ENCODE data around the gene LRRC28.
A peak's percentile ranks its signal among the peaks of the same experiment; 100 is the strongest.

Gene LRRC28

GRCh38 chr15:99212406-99212805, 38.9 kb upstream of the LRRC28 start:
- TF ChIP-seq, protein P1, sequence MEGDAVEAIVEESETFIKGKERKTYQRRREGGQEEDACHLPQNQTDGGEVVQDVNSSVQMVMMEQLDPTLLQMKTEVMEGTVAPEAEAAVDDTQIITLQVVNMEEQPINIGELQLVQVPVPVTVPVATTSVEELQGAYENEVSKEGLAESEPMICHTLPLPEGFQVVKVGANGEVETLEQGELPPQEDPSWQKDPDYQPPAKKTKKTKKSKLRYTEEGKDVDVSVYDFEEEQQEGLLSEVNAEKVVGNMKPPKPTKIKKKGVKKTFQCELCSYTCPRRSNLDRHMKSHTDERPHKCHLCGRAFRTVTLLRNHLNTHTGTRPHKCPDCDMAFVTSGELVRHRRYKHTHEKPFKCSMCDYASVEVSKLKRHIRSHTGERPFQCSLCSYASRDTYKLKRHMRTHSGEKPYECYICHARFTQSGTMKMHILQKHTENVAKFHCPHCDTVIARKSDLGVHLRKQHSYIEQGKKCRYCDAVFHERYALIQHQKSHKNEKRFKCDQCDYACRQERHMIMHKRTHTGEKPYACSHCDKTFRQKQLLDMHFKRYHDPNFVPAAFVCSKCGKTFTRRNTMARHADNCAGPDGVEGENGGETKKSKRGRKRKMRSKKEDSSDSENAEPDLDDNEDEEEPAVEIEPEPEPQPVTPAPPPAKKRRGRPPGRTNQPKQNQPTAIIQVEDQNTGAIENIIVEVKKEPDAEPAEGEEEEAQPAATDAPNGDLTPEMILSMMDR (IDR thresholded peaks at IDR 0.05; ENCODE audit: insufficient read depth, low read depth, low read length, missing control alignments), result no peak
- H3K4me3 ChIP-seq (ENCODE audit: low read length), result no peak overlapping the region
- DNase-seq (ENCODE audit: low read depth), result peak; percentile 10

GRCh38 chr15:99213187-99213811, 38.0 kb upstream of the LRRC28 start:
- peak; percentile 69 for DNase-seq (ENCODE audit: low read depth)
- H3K4me3 ChIP-seq (ENCODE audit: low read length), result no peak overlapping the region
- TF ChIP-seq, protein P1 (IDR thresholded peaks at IDR 0.05; ENCODE audit: insufficient read depth, low read depth, low read length, missing control alignments), result peak; percentile 94

GRCh38 chr15:99224372-99225214, 26.7 kb upstream of the LRRC28 start:
- TF ChIP-seq, protein P1 (IDR thresholded peaks at IDR 0.05; ENCODE audit: insufficient read depth, low read depth, low read length, missing control alignments), result no peak
- DNase-seq (ENCODE audit: low read depth), result peak; percentile 48
- H3K4me3 ChIP-seq (ENCODE audit: low read length), result no peak overlapping the region

GRCh38 chr15:99226802-99227201, 24.5 kb upstream of the LRRC28 start:
- no peak overlapping the region for H3K4me3 ChIP-seq (ENCODE audit: low read length)
- TF ChIP-seq, protein P1 (IDR thresholded peaks at IDR 0.05; ENCODE audit: insufficient read depth, low read depth, low read length, missing control alignments), result no peak
- no peak for DNase-seq (ENCODE audit: low read depth)

DNA sequence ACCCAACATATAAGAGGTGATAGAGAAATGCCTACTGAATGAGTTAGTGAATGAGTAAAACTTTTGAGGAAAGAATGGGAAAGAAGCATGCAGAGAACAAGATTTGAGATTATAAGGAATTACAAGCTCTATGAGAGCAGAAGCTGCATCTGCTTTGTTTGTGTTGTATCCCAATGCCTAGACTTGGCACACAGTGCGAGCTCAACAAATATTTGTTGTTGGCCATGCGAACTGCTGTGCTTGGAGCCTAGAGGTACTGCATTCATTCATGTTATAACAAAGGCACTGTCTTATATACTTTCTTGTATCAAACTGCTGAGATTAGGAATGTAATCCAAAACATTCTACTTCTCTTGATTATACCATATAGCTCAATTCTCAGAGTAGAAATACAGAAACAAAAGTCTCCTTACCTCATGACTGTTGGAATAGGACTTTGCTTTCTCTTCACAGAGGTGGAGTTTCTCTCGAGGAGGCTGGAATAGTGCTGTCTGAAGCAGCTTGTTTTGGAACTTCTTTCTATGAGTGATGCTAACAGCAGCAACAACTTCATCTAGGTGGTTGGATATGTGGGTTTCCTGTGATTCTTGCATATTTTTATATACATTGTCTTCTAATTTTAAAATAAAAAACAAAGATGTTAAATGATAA, 23.0 kb upstream of the LRRC28 start:
- no peak for DNase-seq (ENCODE audit: low read depth)
- TF ChIP-seq, protein P1 (IDR thresholded peaks at IDR 0.05; ENCODE audit: insufficient read depth, low read depth, low read length, missing control alignments), result no peak

DNA sequence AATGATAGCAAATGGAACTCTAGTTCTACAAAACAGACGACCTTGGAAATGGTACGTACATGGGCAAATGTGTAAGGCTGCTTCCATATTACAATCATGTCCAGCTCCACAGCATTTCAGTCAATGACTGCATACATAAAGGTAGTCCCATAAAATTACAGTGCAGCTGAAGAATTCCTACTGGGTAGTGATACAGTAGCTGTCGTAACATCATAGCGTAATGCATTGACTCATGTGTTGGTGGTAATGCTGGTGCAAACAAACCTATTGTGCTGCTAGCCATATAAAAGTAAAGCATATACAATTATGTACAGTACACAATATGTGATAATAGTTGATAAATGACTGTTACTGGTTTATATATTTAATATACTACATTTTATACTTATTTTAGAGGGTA, 20.4 kb upstream of the LRRC28 start:
- DNase-seq (ENCODE audit: low read depth), result peak; percentile 54
- TF ChIP-seq, protein P1 (IDR thresholded peaks at IDR 0.05; ENCODE audit: insufficient read depth, low read depth, low read length, missing control alignments), result no peak
- no peak overlapping the region for H3K4me3 ChIP-seq (ENCODE audit: low read length)

More for the DNA sequence above, 23.0 kb upstream of the LRRC28 start:
- H3K4me3 ChIP-seq (ENCODE audit: low read length), result no peak overlapping the region

All from epithelial cell of esophagus (primary cell).